HG02970 (cell line): ENCODE measurements around the gene TNFAIP2.

Source experiments
- ATAC-seq: cut with Tn5 transposase; IDR thresholded peaks from one replicate; pipeline ENCODE4 v1.9.1; 2021; ENCODE audit warnings: mild to moderate bottlenecking, moderate library complexity, moderate number of reproducible peaks; ENCODE audit not compliant: unreplicated experiment, low FRiP score

Gene TNFAIP2

GRCh38 chr14:103122947-103123633 is at the start of gene TNFAIP2:
TNFAIP2 (plus strand) TSS chr14:103123461; CDS start chr14:103126458, 2,997 bp downstream.
- ATAC-seq, result no peak

- ATAC-seq, result no peak
Measured at GRCh38 chr14:103073876-103074728, 49.2 kb upstream of the TNFAIP2 start.

- no peak for ATAC-seq
Measured at GRCh38 chr14:103074729-103075367, 48.4 kb upstream of the TNFAIP2 start.

- ATAC-seq, result no peak
Measured at GRCh38 chr14:103078420-103078749, 44.9 kb upstream of the TNFAIP2 start.

- ATAC-seq, result no peak
Measured at GRCh38 chr14:103078860-103079587, 44.2 kb upstream of the TNFAIP2 start.

- no peak for ATAC-seq
Measured at GRCh38 chr14:103081951-103082350, 41.3 kb upstream of the TNFAIP2 start.

GRCh38 chr14:103084021-103084919 is 39.0 kb upstream of the TNFAIP2 start, which contains the start of gene LBHD2:
LBHD2 (plus strand) TSS chr14:103084210; CDS start chr14:103086013, 1,803 bp downstream.
- ATAC-seq, result no peak

- no peak for ATAC-seq
Measured at GRCh38 chr14:103085106-103086091, 37.9 kb upstream of the TNFAIP2 start.

GRCh38 chr14:103086771-103087342 is 36.4 kb upstream of the TNFAIP2 start:
- ATAC-seq, result no peak

GRCh38 chr14:103087343-103087835 is 35.9 kb upstream of the TNFAIP2 start:
- ATAC-seq, result no peak

GRCh38 chr14:103088921-103089320 is 34.3 kb upstream of the TNFAIP2 start:
- ATAC-seq, result no peak

- ATAC-seq, result no peak
Measured at GRCh38 chr14:103089386-103090335, 33.6 kb upstream of the TNFAIP2 start.

GRCh38 chr14:103090481-103091020 is 32.7 kb upstream of the TNFAIP2 start:
- no peak for ATAC-seq

- ATAC-seq, result no peak
Measured at GRCh38 chr14:103091041-103091882, 32.0 kb upstream of the TNFAIP2 start.

- ATAC-seq, result no peak
Measured at GRCh38 chr14:103091883-103092222, 31.4 kb upstream of the TNFAIP2 start.
